Gastroesophageal sphincter (tissue), 3 donors: Measurements from ENCODE around the gene MACROD2.

Experiments used
- CTCF ChIP-seq, 4 experiments: fragments of 200-600 bp in 2 of 4; fragments of 450-650 bp in 2 of 4; sonication (generic) in 1 of 4; IDR thresholded peaks; one replicate each; pipeline ENCODE4 v1.5.1; 2017 to 2019; ENCODE audit warnings: antibody characterized with exemption in 4 of 4, mild to moderate bottlenecking in 2 of 4, moderate library complexity in 2 of 4
- EP300 ChIP-seq: sonication (generic); formaldehyde crosslinking; IDR thresholded peaks from one replicate; pipeline ENCODE4 v1.6.1; 2017; ENCODE audit warnings: antibody characterized with exemption, mild to moderate bottlenecking
- POLR2A ChIP-seq, 2 donors: fragments of 450-650 bp; IDR thresholded peaks; one replicate each; pipeline ENCODE4 v1.6.1; 2017; ENCODE audit warnings: antibody characterized with exemption in 2 of 2, mild to moderate bottlenecking in 2 of 2, moderate library complexity in 1 of 2
- POLR2AphosphoS5 ChIP-seq: sonication (generic); formaldehyde crosslinking; IDR thresholded peaks from one replicate; pipeline ENCODE4 v1.6.1; 2017; ENCODE audit warnings: antibody characterized with exemption

DNA sequence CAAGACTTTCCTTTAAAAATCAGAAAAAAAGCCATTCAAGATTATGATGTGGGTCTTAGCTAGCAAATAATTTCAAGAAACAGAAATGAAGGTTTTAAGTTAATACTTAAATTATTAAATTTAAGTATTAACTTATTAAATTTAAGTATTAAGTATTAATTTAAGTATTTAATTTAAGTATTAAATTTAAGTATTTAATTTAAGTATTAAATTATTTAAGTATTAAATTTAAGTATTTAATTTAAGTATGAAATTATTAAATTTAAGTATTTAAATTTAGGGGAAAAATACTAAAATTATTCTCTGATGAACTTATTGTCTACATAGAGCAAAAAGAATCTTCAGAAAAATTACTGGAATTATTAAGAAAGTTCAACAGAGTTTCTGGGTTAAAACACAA is 1171.4 kb downstream of the MACROD2 start:
- TF ChIP-seq CTCF (IDR thresholded peaks at IDR 0.05): no peak
- TF ChIP-seq POLR2AphosphoS5: no peak
- no peak for TF ChIP-seq POLR2A (IDR thresholded peaks at IDR 0.05)
- no peak for TF ChIP-seq EP300
